Measurements from ENCODE around the gene CDHR4.
"Not testable (repeated sequence)": the region's sequence is repeated elsewhere in the genome, so short reads cannot be mapped to it uniquely, and the experiment has no call there.

CDHR4 gene

DNA sequence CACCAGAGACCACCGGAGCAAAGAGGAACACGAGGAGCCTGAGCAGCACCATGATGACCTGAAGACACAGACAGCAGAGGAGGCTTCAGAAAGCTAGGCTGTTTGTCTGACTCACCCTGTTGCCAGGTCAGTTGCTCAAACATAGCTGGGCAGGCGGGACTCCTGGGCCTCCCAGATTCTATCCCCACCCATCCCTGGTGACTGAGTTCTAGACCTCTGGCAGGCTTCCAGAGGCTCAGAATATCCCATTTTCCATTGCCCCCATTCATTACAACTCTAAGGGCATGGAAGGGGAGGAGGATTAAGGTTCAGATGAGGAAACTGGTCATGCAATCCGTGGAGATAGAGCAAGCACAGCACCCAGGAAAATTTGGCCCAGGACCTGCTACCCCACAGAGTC, at the start of gene CDHR4:
CDHR4 (minus strand) TSS at position 113 of the 400 bp plus-strand sequence; CDS start at position 52, 61 bp downstream.
- no peak for DNase-seq

DNA sequence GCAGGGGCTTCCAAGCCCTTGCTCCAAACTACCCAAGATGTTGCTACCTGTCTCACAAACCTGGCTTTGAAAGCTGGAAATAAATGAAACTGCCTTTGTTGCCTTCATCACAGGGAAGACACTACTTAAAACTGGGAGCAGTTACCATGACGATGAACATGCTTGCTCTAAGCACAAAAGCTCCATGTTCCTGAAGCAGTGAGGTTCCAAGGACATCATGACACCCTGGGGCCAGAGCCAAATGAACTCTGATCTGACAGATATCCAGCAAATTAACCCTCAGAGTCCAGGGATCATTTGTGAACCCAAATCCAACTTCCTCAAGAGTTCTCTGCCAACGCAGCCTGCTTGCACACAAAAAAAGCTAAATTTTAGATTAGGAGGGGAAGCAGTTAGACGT, 46.0 kb upstream of the CDHR4 start:
- no peak for DNase-seq

- no peak for DNase-seq
Measured at GRCh38 chr3:49844464-49845183, 45.0 kb upstream of the CDHR4 start.

DNA sequence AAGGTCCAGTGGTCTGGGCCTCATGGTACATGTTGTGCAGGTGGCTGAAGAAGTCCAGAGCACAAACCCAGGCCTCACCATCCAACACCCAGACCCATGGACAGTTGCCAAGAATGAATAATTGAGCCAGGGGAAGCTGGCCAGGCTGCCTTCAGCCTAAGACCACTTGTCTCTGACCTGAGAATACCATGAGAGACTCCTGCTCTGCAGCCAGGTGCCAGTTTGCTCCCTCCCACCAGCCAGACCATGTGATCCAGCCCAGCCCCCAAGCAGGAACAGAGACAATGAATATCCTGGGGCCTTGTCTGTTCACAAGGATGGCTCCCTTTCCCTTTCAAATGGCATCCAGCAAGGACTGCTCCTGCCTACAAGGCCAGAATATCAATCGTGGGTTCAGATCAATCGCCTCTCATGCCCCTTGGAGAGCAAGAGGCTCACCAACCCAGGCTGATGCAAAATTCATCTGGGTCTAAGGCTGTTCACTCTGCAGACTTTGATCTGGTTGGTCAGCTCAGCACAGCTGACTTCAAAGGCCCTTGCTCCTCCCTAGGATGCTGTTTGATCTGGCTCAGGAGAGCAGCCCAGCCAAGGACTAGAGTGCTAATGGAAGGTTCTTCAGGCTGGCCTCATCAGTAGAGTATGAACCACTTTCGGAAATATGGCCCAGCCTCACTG, 43.3 kb upstream of the CDHR4 start:
- DNase-seq = no peak

- no peak for DNase-seq
Measured at GRCh38 chr3:49841806-49842205, 42.1 kb upstream of the CDHR4 start.

DNA sequence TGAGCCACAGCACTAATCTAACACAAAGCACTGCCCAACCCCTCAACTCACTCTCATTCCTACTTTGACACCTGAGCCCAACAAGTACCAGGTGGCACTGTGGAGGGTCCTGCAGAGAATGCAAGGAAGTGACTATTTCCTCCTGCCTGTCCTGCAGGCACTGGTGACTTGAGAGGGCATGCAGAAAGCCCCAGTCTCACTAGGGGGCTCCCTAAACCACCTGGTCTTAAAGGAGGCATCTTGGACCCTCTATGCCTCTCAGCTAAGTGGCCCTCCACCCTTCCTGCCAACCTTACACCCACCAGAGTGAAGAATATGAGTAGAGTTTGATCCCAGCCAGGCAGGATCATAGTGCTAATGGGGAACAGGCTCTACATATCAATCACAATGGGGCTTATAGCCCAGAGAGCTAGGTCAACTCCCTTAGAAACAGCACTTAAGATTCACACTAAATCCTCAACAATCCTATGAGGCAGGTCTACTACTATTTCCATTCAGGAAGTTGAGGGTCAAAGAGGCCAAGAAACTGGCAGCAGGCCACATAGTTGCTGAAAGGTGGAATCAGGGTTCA, 41.5 kb upstream of the CDHR4 start:
- DNase-seq = no peak

DNA sequence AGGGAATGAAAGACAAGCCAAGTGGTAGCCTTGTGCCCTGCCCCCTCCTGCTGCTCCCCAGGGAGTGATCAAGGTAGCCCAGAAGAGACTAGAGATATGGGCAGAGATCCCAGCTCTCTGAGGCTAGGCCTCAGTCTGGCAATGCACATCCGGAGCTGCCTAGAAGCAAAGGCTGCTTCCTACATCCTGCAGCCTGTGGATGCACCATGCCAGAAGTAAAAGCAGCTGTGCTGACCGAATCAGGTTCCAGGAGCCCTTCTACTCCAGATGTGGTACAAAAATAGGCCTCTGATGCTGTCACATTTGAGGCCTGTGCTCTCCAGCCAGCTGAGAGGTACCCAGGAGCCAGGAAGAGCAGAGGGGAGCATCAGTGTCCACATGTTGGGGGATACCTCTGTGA, 40.7 kb upstream of the CDHR4 start:
- DNase-seq = no peak

DNA sequence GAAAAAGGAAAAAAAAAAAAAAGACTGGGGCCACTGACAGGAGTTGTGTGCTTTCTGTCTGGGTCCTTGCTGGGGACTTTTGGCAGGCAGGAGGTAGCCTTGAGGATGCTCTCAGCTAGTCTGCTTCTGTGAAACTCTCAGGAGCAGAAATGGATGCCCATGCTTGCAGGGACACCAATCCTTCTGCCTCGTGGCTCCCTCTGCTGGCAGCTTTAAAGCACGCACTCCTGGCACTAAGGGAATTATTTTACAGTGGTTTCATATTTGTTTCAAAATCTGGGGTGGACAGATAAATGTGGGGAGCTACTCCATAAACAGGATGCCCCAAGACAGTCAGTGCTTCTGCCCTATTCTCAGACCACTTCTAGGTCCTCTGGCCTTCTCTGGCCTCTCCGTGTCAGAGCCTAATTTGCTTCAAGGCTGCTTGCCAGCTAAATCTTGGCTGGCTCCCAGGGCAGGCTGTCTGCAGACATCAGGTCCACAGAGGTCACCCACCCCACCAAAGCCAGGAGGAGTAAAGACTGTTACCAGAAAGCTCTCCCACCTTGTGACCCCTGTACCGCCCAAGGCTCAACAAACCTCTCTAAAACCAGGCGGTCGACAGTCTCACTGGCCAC, 39.6 kb upstream of the CDHR4 start:
- peak; percentile 79 for DNase-seq

DNA sequence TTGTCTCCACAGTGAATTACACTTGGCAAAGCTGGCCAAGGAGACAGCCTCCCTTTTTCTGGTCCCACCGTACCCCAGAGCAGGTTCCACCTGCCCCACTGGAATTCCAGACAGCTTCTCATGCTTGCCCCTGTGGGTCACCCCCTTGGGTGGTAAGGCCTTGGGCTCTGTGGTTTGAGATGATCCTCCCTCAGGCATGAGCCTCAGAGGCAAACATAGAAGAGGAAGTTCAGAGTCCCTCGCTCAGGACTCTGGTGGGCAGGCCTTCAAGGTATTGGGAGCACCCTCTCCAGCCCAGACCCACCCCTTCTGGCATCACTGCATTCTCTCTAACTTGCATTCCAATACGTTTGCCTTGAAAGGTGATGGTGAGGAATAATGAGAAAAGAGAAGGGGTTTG, 31.7 kb upstream of the CDHR4 start:
- DNase-seq = no peak

DNA sequence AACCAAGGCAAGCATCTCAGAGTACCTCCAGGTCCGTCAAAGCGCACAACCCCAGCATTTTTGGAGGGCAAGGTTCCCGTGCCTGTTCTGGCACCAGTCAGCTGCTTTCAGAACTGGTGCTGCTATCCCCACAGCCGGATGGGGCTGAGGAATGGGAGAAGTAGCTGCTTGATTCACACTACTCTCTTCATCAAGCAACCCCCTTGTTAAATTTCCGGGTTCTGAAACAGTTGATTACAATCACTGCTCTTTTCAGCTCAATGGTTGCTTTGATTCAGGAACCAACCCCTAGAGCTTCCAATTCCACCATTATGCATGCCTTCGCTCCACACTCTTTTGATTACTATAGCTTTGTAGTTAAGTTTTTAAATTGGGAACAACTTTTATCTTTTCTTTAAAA, 26.3 kb upstream of the CDHR4 start:
- DNase-seq = no peak

- DNase-seq = not testable (repeated sequence)
Measured at GRCh38 chr3:49823131-49823530, 23.5 kb upstream of the CDHR4 start.

- DNase-seq = peak; percentile 37
Measured at GRCh38 chr3:49813497-49814174, 14.0 kb upstream of the CDHR4 start, which contains the start of gene UBA7. TSS of gene UBA7 (minus strand) at chr3:49813953. CDS start at chr3:49813787, 166 bp downstream.

DNA sequence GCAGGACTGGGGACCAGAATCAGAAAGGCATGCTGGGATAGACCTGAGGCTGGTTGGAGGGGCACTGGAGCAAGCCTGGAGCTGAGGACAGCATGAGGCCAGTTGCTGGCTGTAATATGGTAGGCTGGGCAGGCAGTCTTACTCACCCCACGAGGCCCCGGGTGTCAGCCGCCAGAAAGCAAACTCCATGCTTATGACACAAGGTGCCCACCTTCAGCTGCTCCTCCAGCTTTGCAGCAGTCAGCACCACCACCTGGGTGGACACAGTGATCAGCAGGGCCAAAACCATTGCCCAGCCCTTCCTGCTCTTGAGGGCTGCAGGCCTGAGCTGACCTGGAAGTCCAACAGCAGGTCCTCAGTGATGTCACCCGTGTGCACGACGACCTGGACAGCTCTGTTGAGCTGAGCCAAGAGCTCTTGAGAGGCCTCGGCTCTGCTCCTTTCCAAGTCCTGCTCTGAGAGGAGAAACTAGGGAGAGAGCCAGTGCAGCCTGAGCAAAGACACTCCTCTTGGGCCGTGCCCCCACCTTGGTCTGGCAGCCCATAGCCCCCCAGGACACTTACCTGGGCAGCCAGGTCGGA, 13.3 kb upstream of the CDHR4 start:
- DNase-seq = no peak

GRCh38 chr3:49807431-49808114, 7.9 kb upstream of the CDHR4 start:
- peak; percentile 31 for DNase-seq

- no peak for DNase-seq
Measured at GRCh38 chr3:49806850-49807249, 7.2 kb upstream of the CDHR4 start.

GRCh38 chr3:49805897-49806701, 6.4 kb upstream of the CDHR4 start:
- DNase-seq = peak; percentile 42

GRCh38 chr3:49805367-49805782, 5.7 kb upstream of the CDHR4 start:
- DNase-seq = peak; percentile 68

GRCh38 chr3:49804141-49805041, 4.7 kb upstream of the CDHR4 start:
- DNase-seq = no peak

DNA sequence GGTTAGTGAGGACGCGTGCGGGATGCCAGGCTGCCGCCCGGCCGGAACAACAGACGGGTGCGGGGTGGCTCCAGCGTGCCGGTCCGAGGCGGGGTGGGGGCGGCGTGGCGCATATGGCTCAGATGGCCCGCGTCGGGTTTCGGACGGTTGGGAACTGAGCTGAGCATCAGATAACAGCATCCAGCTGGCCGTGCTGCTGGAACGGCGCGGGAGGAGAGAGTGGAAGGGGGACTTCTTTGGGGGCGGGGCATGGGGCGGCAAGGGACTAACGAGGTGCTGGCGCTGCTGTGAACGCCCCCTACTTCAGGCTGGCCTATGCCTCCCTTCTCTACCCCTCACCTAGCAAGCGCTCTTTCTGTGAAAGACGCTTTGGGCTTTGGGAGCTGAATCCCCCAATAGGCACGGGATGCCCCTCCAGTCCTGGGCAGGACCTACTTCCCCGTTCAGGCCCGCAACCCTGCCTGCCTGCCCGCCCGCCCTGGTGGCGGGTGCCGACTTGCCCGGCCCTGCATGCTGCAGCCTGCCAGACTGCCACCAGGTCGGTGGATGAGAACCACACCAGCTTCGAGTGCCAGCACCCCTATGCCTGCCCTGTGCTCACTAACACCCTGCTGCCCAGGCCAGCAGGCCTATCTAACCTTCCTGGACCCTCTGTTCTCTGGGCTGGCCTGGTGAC, 3.9 kb upstream of the CDHR4 start:
- peak; percentile 47 for DNase-seq
